HG03469 (cell line): ENCODE data around the gene AVPR2.

Source experiments
- ATAC-seq: cut with Tn5 transposase; IDR thresholded peaks from one replicate; pipeline ENCODE4 v1.9.1; 2021; ENCODE audit warnings: mild to moderate bottlenecking, moderate library complexity, moderate number of reproducible peaks; ENCODE audit not compliant: unreplicated experiment

AVPR2 gene

GRCh38 chrX:153948847-153949805 lies 44.7 kb downstream of the AVPR2 start:
- no peak for ATAC-seq

- no peak for ATAC-seq
These were observed 45.7 kb downstream of the AVPR2 start for GRCh38 chrX:153950127-153950526.

GRCh38 chrX:153951683-153952372 lies 47.4 kb downstream of the AVPR2 start:
- no peak for ATAC-seq

GRCh38 chrX:153952373-153953026 lies 48.0 kb downstream of the AVPR2 start:
- ATAC-seq, result no peak

- no peak for ATAC-seq
These were observed 48.9 kb downstream of the AVPR2 start for GRCh38 chrX:153953342-153953830.

GRCh38 chrX:153953892-153954557 lies 49.6 kb downstream of the AVPR2 start:
- no peak for ATAC-seq

- no peak for ATAC-seq
These were observed 50.2 kb downstream of the AVPR2 start for GRCh38 chrX:153954558-153955227.

- ATAC-seq, result no peak
These were observed 50.8 kb downstream of the AVPR2 start for GRCh38 chrX:153955228-153955732.

- ATAC-seq, result no peak
These were observed 51.8 kb downstream of the AVPR2 start for GRCh38 chrX:153956044-153956907.
